NK-92 treated with Interleukin-12 subunit alpha and Interleukin-12 subunit beta, amount 100 ng/mL, for 24 hours (cell line): ENCODE data around the gene LAMC3.

Experiments used
- DNase-seq: peaks from one replicate; lab custom pipeline; 2025; lab: John Stamatoyannopoulos, UW

Gene LAMC3

GRCh38 chr9:131121346-131121745 is 112.4 kb downstream of the LAMC3 start:
- DNase-seq: no peak

GRCh38 chr9:131122158-131122557 is 113.2 kb downstream of the LAMC3 start:
- DNase-seq: no peak

DNA sequence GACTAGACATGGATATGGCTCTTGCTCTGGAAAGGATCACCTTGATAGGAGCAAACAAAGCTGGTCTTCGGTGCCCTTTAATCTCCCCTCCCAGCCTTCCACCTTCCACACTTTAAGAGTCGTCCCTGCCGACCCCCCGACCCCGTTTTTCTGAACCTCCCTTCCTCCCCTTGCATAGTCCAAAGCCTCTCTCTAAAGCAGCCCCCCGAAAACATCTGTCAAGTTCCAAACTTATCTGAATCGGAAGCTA is 116.0 kb downstream of the LAMC3 start:
- no peak for DNase-seq

DNA sequence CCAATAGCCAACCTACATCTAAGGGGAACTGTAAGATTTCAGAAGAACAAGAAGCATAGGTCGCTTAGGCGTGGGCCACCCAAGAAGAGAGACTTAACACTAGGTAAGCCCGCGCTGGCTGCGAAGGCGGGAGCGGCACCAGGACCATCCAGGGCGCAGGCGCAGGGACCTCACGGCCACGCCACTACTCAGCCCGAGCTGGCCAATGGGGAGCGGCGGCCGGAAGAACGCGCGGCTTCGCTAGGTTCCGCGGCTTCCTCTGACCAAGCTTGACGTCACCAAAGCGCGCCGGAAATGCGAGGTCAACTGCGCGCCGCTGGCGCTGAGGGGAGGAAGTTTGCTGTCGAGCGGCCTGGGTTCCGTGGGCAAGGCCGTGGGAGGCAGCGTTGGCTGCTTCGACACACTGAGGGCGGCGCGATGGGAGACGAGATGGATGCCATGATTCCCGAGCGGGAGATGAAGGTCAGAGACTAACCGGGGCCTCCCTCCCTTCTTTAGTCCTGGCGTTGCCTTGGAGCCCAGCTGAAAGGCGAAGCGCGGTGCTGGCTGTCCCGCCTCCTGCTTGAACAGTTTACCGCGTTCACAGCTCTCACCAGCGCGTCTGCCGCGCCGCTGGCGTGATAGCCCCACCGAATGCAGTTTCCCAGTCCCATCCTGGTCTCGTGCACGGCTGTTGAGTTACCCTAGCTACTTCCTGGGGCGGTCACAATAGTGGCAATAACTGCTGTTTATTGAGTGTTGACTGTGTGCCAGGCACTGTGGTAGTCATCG is 116.5 kb downstream of the LAMC3 start, which contains the start of gene NUP214:
Gene NUP214 (plus strand): TSS at position 299 of the 771 bp plus-strand sequence. CDS start 119 bp downstream, at position 418.
- peak; percentile 95 for DNase-seq

GRCh38 chr9:131126059-131126426 is 117.1 kb downstream of the LAMC3 start:
- DNase-seq: no peak

DNA sequence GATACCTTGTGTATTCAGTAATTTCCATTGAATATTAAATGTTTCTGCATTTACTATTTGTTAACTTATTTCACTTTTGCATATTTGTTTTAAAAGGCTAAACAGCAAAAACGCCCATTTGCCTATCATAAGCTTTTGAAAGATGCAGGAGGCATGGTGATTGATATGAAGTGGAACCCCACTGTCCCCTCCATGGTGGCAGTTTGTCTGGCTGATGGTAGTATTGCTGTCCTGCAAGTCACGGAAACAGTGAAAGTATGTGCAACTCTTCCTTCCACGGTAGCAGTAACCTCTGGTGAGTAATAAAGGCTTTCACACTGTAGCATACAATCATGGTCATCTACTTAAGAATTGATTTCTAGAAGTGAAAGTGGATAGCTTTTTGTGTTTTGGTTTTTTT is 120.2 kb downstream of the LAMC3 start:
- DNase-seq: no peak

DNA sequence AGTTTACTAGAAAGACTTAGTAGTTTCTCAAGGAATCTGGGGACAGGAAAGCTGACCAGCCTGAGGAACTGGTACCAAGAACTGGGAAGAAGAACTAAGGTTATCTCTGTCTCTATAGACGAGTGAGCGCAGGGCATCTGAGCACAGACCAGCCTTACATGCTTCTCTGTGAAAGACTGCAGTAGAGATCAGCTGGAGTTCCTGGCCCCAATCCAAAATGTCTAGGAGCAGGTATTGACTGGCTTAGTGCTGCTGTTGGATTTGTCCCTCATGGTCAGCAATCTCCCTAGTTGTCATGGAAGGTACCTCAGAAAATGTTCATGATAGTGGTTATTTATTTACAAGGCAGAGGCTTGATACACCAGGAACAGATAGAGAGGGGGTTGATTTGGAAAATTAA is 129.7 kb downstream of the LAMC3 start:
- DNase-seq: no peak

DNA sequence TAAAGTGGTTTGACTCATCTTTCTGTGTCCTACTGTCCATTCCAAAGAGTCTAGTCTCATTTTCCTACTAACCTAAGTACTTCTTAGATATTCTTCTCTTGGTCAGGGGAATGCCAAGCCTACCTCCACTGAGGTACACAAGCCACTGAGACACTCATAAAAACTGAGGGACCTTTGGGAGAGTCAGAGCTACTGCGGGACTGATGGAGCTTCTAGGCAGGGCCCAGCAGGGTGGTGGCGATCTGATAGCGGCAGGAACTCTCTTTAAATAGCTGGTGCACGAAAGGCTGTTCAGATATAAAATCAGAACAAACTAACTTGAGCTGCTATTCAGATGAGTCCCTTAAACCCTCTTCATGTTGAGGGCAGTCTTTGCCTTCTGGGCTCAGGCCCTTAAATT is 131.1 kb downstream of the LAMC3 start:
- no peak for DNase-seq

DNA sequence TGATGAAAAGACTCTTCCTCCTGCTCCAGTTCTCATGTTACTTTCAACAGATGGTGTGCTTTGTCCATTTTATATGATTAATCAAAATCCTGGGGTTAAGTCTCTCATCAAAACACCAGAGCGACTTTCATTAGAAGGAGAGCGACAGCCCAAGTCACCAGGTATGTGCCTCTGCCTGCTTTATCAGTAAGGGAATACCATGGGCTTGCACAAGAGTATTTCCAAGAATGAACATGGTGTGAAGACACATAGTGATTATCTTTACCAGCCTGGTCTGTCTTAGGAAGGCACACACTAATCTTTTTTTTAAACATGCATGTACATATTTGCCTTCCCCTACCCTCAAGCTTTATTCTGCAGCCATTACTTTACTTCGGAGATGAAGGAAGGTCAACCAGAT is 131.6 kb downstream of the LAMC3 start:
- DNase-seq: no peak

GRCh38 chr9:131142160-131142559 is 133.2 kb downstream of the LAMC3 start:
- DNase-seq: no peak
